HEK293 (cell line): Measurements from ENCODE around the gene SLC9A4.

ENCODE experiments used
- CTCF ChIA-PET: fragments of 350-600 bp; formaldehyde crosslinking; extraction: SDS; loops from one replicate; lab custom pipeline; 2021; ENCODE audit warnings: antibody characterized with exemption; lab: Yijun Ruan, JAX
- POLR2A ChIA-PET: fragments of 300-600 bp; formaldehyde crosslinking; extraction: SDS; loops from one replicate; lab custom pipeline; 2020; ENCODE audit warnings: antibody characterized with exemption, inconsistent platforms; lab: Yijun Ruan, JAX
- H3K27ac ChIP-seq: fragments of 200-500 bp; sonication (Bioruptor generic); 2 replicates; pipeline ENCODE4 v1.5.1; 2014; ENCODE audit warnings: low read depth, low read length, control low read depth, inconsistent platforms; ENCODE audit errors: extremely low read depth
- H3K36me3 ChIP-seq, 2 experiments: fragments of 200-500 bp in 1 of 2; sonication (Bioruptor generic) in 1 of 2; 1 replicate in 1 of 2; 2 replicates in 1 of 2; pipeline ENCODE4 v1.5.1; 2014 to 2017; ENCODE audit warnings: inconsistent platforms in 2 of 2, low read length in 2 of 2; ENCODE audit not compliant: control insufficient read depth in 2 of 2, insufficient read depth in 1 of 2
- H3K4me1 ChIP-seq: fragments of 200-500 bp; sonication (Bioruptor generic); 2 replicates; pipeline ENCODE4 v1.5.1; 2014; ENCODE audit warnings: mild to moderate bottlenecking, low read length, inconsistent platforms; ENCODE audit not compliant: control insufficient read depth, insufficient read depth
- H3K4me3 ChIP-seq: 2 replicates; pipeline ENCODE4 v1.5.1; 2011; ENCODE audit warnings: low read depth, mild to moderate bottlenecking, control low read depth, low read length, moderate library complexity
- H3K9me3 ChIP-seq: fragments of 200-500 bp; sonication (Bioruptor generic); 2 replicates; pipeline ENCODE4 v1.5.1; 2014; ENCODE audit warnings: low read depth, low read length, inconsistent platforms; ENCODE audit not compliant: control insufficient read depth, insufficient read depth
- EGR2 ChIP-seq: fragments of 450-650 bp; formaldehyde crosslinking; IDR thresholded peaks from 2 replicates; pipeline ENCODE4 v1.5.1; 2016; ENCODE audit warnings: low read depth, missing biosample characterization, missing genetic modification characterization
- GLIS1 ChIP-seq: fragments of 450-650 bp; formaldehyde crosslinking; IDR thresholded peaks from 2 replicates; pipeline ENCODE4 v1.5.1; 2016; ENCODE audit warnings: missing biosample characterization, missing genetic modification characterization
- KLF7 ChIP-seq: fragments of 450-650 bp; formaldehyde crosslinking; IDR thresholded peaks from 2 replicates; pipeline ENCODE4 v1.5.1; 2016; ENCODE audit warnings: missing biosample characterization, missing genetic modification characterization, borderline replicate concordance
- KLF9 ChIP-seq: fragments of 450-650 bp; formaldehyde crosslinking; IDR thresholded peaks from 2 replicates; pipeline ENCODE4 v1.5.1; 2016; ENCODE audit warnings: missing biosample characterization, missing genetic modification characterization, low read depth
- OSR2 ChIP-seq: fragments of 450-650 bp; formaldehyde crosslinking; IDR thresholded peaks from 2 replicates; pipeline ENCODE4 v1.5.1; 2016; ENCODE audit warnings: missing biosample characterization, missing genetic modification characterization
- SETDB1 ChIP-seq: IDR thresholded peaks from one replicate; pipeline ENCODE4 v1.6.1; 2017; ENCODE audit warnings: mild to moderate bottlenecking, low read length, moderate library complexity, mixed read lengths; ENCODE audit not compliant: insufficient read length
- ZBTB20 ChIP-seq: fragments of 450-650 bp; formaldehyde crosslinking; IDR thresholded peaks from 2 replicates; pipeline ENCODE4 v1.5.1; 2016; ENCODE audit warnings: missing biosample characterization, missing genetic modification characterization
- ZBTB48 ChIP-seq: fragments of 450-650 bp; formaldehyde crosslinking; IDR thresholded peaks from 2 replicates; pipeline ENCODE4 v1.5.1; 2016; ENCODE audit warnings: missing biosample characterization, missing genetic modification characterization
- ZNF121 ChIP-seq: fragments of 450-650 bp; formaldehyde crosslinking; IDR thresholded peaks from 2 replicates; pipeline ENCODE4 v1.5.1; 2016; ENCODE audit warnings: missing biosample characterization, missing genetic modification characterization
- ZNF140 ChIP-seq: fragments of 450-650 bp; formaldehyde crosslinking; IDR thresholded peaks from 2 replicates; pipeline ENCODE4 v1.5.1; 2016; ENCODE audit warnings: missing biosample characterization, missing genetic modification characterization
- ZNF211 ChIP-seq: fragments of 450-650 bp; formaldehyde crosslinking; IDR thresholded peaks from 2 replicates; pipeline ENCODE4 v1.5.1; 2016; ENCODE audit warnings: low read depth, missing biosample characterization, missing genetic modification characterization
- ZNF214 ChIP-seq: fragments of 450-650 bp; formaldehyde crosslinking; IDR thresholded peaks from 2 replicates; pipeline ENCODE4 v1.5.1; 2017; ENCODE audit warnings: missing biosample characterization, mild to moderate bottlenecking, missing genetic modification characterization, borderline replicate concordance
- ZNF311 ChIP-seq: fragments of 450-650 bp; formaldehyde crosslinking; IDR thresholded peaks from 2 replicates; pipeline ENCODE4 v1.5.1; 2017; ENCODE audit warnings: missing biosample characterization, missing genetic modification characterization, borderline replicate concordance
- ZNF341 ChIP-seq: fragments of 450-650 bp; formaldehyde crosslinking; IDR thresholded peaks from 2 replicates; pipeline ENCODE4; 2016; ENCODE audit warnings: low read depth, missing biosample characterization, missing genetic modification characterization
- ZNF426 ChIP-seq: fragments of 450-650 bp; formaldehyde crosslinking; IDR thresholded peaks from 2 replicates; pipeline ENCODE4 v1.5.1; 2017; ENCODE audit warnings: missing biosample characterization, missing genetic modification characterization, mild to moderate bottlenecking, inconsistent platforms, moderate library complexity
- ZNF433 ChIP-seq: fragments of 450-650 bp; formaldehyde crosslinking; IDR thresholded peaks from 2 replicates; pipeline ENCODE4 v1.5.1; 2016; ENCODE audit warnings: missing biosample characterization, missing genetic modification characterization, low read depth
- ZNF513 ChIP-seq: fragments of 450-650 bp; IDR thresholded peaks from 2 replicates; pipeline ENCODE4 v1.5.1; 2018; ENCODE audit warnings: missing biosample characterization, missing genetic modification characterization
- ZNF548 ChIP-seq: fragments of 450-650 bp; formaldehyde crosslinking; IDR thresholded peaks from 2 replicates; pipeline ENCODE4 v1.5.1; 2016; ENCODE audit warnings: missing biosample characterization, missing genetic modification characterization
- ZNF571 ChIP-seq: fragments of 450-650 bp; formaldehyde crosslinking; IDR thresholded peaks from 2 replicates; pipeline ENCODE4 v1.5.0; 2017; ENCODE audit warnings: missing biosample characterization, missing genetic modification characterization
- ZNF707 ChIP-seq: fragments of 450-650 bp; formaldehyde crosslinking; IDR thresholded peaks from 2 replicates; pipeline ENCODE4 v1.5.1; 2016; ENCODE audit warnings: missing biosample characterization, missing genetic modification characterization
- ZSCAN16 ChIP-seq: fragments of 450-650 bp; formaldehyde crosslinking; IDR thresholded peaks from 2 replicates; pipeline ENCODE4 v1.5.1; 2016; ENCODE audit warnings: missing biosample characterization, missing genetic modification characterization
- ZSCAN18 ChIP-seq: fragments of 450-650 bp; formaldehyde crosslinking; IDR thresholded peaks from 2 replicates; pipeline ENCODE4 v1.5.1; 2016; ENCODE audit warnings: missing biosample characterization, missing genetic modification characterization
- TF ChIP-seq, protein P1 (sequence below): fragments of 450-650 bp; formaldehyde crosslinking; IDR thresholded peaks from 2 replicates; pipeline ENCODE4 v1.5.1; 2017; ENCODE audit warnings: missing biosample characterization, missing genetic modification characterization
- TF ChIP-seq, protein P2 (sequence below): fragments of 450-650 bp; formaldehyde crosslinking; conservative IDR thresholded peaks from 2 replicates; pipeline ENCODE4 v1.5.1; 2016; ENCODE audit warnings: low read depth, missing biosample characterization, missing genetic modification characterization
- TF ChIP-seq, protein P3 (sequence below): fragments of 450-650 bp; formaldehyde crosslinking; IDR thresholded peaks from 2 replicates; pipeline ENCODE4 v1.5.1; 2017; ENCODE audit warnings: missing biosample characterization, missing genetic modification characterization
- TF ChIP-seq, protein P4 (sequence below): fragments of 450-650 bp; formaldehyde crosslinking; optimal IDR thresholded peaks from 2 replicates; pipeline ENCODE3; 2016; ENCODE audit warnings: missing biosample characterization, mild to moderate bottlenecking, missing genetic modification characterization

SLC9A4 gene

GRCh38 chr2:102481931-102482330, 8.9 kb downstream of the SLC9A4 start:
- Histone ChIP-seq H3K36me3 (no peaks in the 10 kb centered on the region), H3K4me1 (no peaks in the 10 kb centered on the region), H3K9me3 (no peaks in the 10 kb centered on the region), H3K4me3 (no peak overlapping the region), H3K27ac (no peak overlapping the region)
- no peak for TF ChIP-seq EGR2 (tag by site-specific recombination)
- no peak for TF ChIP-seq ZNF341 (tag by site-specific recombination)
- TF ChIP-seq ZNF571 (tag by site-specific recombination), result no peak
- no peak for TF ChIP-seq KLF7 (tag by site-specific recombination)
- TF ChIP-seq, protein P1, sequence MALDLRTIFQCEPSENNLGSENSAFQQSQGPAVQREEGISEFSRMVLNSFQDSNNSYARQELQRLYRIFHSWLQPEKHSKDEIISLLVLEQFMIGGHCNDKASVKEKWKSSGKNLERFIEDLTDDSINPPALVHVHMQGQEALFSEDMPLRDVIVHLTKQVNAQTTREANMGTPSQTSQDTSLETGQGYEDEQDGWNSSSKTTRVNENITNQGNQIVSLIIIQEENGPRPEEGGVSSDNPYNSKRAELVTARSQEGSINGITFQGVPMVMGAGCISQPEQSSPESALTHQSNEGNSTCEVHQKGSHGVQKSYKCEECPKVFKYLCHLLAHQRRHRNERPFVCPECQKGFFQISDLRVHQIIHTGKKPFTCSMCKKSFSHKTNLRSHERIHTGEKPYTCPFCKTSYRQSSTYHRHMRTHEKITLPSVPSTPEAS (tag by site-specific recombination), result no peak
- TF ChIP-seq ZBTB48, result no peak
- no peak for TF ChIP-seq ZNF513 (tag by site-specific recombination)
- TF ChIP-seq ZNF211 (tag by site-specific recombination), result no peak
- TF ChIP-seq OSR2 (tag by site-specific recombination), result no peak
- no peak for TF ChIP-seq ZNF214
- TF ChIP-seq, protein P2, sequence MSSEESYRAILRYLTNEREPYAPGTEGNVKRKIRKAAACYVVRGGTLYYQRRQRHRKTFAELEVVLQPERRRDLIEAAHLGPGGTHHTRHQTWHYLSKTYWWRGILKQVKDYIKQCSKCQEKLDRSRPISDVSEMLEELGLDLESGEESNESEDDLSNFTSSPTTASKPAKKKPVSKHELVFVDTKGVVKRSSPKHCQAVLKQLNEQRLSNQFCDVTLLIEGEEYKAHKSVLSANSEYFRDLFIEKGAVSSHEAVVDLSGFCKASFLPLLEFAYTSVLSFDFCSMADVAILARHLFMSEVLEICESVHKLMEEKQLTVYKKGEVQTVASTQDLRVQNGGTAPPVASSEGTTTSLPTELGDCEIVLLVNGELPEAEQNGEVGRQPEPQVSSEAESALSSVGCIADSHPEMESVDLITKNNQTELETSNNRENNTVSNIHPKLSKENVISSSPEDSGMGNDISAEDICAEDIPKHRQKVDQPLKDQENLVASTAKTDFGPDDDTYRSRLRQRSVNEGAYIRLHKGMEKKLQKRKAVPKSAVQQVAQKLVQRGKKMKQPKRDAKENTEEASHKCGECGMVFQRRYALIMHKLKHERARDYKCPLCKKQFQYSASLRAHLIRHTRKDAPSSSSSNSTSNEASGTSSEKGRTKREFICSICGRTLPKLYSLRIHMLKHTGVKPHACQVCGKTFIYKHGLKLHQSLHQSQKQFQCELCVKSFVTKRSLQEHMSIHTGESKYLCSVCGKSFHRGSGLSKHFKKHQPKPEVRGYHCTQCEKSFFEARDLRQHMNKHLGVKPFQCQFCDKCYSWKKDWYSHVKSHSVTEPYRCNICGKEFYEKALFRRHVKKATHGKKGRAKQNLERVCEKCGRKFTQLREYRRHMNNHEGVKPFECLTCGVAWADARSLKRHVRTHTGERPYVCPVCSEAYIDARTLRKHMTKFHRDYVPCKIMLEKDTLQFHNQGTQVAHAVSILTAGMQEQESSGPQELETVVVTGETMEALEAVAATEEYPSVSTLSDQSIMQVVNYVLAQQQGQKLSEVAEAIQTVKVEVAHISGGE (tag by site-specific recombination), result no peak
- no peak for TF ChIP-seq ZNF121 (tag by site-specific recombination)
- TF ChIP-seq KLF9 (tag by site-specific recombination), result no peak
- TF ChIP-seq ZNF433 (tag by site-specific recombination), result no peak
- TF ChIP-seq ZNF311 (tag by site-specific recombination), result no peak
- no peak for TF ChIP-seq SETDB1
- TF ChIP-seq, protein P3, sequence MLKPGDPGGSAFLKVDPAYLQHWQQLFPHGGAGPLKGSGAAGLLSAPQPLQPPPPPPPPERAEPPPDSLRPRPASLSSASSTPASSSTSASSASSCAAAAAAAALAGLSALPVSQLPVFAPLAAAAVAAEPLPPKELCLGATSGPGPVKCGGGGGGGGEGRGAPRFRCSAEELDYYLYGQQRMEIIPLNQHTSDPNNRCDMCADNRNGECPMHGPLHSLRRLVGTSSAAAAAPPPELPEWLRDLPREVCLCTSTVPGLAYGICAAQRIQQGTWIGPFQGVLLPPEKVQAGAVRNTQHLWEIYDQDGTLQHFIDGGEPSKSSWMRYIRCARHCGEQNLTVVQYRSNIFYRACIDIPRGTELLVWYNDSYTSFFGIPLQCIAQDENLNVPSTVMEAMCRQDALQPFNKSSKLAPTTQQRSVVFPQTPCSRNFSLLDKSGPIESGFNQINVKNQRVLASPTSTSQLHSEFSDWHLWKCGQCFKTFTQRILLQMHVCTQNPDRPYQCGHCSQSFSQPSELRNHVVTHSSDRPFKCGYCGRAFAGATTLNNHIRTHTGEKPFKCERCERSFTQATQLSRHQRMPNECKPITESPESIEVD (tag by site-specific recombination), result no peak
- ChIA-PET CTCF (interaction anchor here (2.9 kb wide), 1 partner anchor 9 kb away, joined by 15 read pairs; the partner anchor contains the start of gene SLC9A4), POLR2A (no interaction called here)

DNA sequence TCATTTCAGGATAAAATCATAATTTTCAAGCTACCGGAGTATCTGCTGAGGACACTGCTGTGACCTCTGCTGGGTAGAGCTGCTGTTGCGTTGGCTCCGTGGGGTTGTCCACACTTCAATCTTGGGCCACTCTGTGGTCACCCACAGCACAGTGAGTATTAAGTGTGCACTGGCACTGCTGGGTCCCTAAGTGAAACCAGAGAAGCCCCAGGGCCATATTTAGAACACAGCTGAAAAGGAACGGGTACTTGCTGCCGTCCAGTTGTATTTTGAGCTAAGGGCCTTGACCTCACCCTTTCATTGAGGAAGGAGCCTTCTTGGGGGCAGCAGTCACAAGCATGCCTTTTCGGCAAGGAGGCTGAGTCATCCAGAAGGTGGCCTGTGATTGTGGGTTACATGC, 10.1 kb downstream of the SLC9A4 start:
- H3K27ac ChIP-seq, result no peak overlapping the region
- no peak for TF ChIP-seq ZNF426 (tag by site-specific recombination)
- TF ChIP-seq ZBTB20 (tag by site-specific recombination), result no peak
- TF ChIP-seq ZSCAN16 (tag by site-specific recombination), result no peak
- no peak for TF ChIP-seq ZSCAN18 (tag by site-specific recombination)
- no peak for TF ChIP-seq ZNF548 (tag by site-specific recombination)
- no peak for TF ChIP-seq ZNF140 (tag by site-specific recombination)
- TF ChIP-seq GLIS1 (tag by site-specific recombination), result no peak
- TF ChIP-seq, protein P4, sequence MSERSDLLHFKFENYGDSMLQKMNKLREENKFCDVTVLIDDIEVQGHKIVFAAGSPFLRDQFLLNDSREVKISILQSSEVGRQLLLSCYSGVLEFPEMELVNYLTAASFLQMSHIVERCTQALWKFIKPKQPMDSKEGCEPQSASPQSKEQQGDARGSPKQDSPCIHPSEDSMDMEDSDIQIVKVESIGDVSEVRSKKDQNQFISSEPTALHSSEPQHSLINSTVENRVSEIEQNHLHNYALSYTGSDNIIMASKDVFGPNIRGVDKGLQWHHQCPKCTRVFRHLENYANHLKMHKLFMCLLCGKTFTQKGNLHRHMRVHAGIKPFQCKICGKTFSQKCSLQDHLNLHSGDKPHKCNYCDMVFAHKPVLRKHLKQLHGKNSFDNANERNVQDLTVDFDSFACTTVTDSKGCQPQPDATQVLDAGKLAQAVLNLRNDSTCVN (tag by site-specific recombination), result no peak
- TF ChIP-seq ZNF707, result no peak
- TF ChIP-seq, all 188 proteins: peak for 0
- Histone ChIP-seq H3K9me3 (no peaks in the 10 kb centered on the region), H3K36me3 (no peaks in the 10 kb centered on the region), H3K4me3 (no peak overlapping the region), H3K4me1 (no peaks in the 10 kb centered on the region)
- POLR2A ChIA-PET, result no interaction called here
- CTCF ChIA-PET, result interaction anchor here (1.2 to 2.9 kb wide), 3 partner anchors 9 to 133 kb away, joined by 3 to 15 read pairs (median 5); partner anchors contain the start of gene SLC9A4
